ENCODE results near the gene UGT1A4. TPM values are rescaled to one million over a fixed set of nuclear protein-coding genes. Genes with fewer than 3 reads are reported as not detected.

Gene UGT1A4
- total RNA-seq, 3 donors from 2014 or later (not counting 1 experiment from before 2014, with no cell fraction given), result not detected

DNA sequence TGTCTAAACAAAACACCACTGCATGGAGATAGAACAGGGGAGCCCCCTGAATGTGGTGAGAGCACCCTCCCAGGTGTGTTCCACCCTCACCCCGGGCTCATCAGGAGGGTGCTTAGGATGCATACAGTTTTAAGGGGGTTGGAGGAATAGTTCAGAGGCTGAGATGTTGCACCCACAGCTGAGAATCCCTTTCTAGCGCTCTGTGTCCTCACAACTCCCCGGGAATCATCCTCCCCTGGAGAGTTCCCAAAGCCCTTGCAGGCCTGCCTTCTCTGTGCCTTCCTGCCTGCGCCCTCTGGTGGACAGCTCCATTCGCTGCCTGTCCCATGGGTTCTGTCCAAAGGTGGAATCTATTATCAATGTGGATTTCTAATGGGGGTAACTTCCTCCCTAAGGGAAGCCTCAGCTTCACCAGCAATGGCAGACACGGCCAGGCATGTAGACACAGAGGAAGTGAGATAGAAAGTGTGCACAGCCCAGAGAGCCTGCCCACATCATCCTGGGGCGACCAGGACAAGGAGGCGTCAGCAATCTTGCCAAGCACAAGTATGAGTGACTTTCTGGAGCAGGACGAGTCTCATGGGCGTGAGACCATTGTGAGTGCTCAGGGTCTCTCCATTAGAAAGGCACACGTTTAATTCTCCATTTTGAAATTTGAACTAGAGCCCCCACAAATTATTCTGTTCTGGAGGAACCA is 7.1 kb upstream of the UGT1A4 start:
- Mint-ChIP-seq H3K36me3 (no peaks in the 10 kb centered on the region), H3K9me3 (no peaks in the 10 kb centered on the region), H3K4me3 (no peak overlapping the region), H3K4me1 (no peaks in the 10 kb centered on the region), H3K27me3 (ENCODE audit: low read depth in 2 of 2) (peaks cover 29 to 40% of the 10 kb centered on the region in 2 donors), H3K27ac (no peak overlapping the region)
- Histone ChIP-seq H3K27ac (ENCODE audit: low read length) (no peak overlapping the region), H3K4me3 (ENCODE audit: low read length) (no peak overlapping the region), H3K27me3 (ENCODE audit: control insufficient read depth, insufficient read depth, low read length) (no peaks in the 10 kb centered on the region), H3K9me3 (ENCODE audit: control insufficient read depth, insufficient read depth, low read length) (no peaks in the 10 kb centered on the region), H3K4me1 (ENCODE audit: control insufficient read depth, insufficient read depth, low read length) (no peaks in the 10 kb centered on the region), H3K36me3 (ENCODE audit: control insufficient read depth, insufficient read depth, low read length) (no peaks in the 10 kb centered on the region)
- peak; percentile 58 to 76 for DNase-seq
- TF ChIP-seq, protein P1, sequence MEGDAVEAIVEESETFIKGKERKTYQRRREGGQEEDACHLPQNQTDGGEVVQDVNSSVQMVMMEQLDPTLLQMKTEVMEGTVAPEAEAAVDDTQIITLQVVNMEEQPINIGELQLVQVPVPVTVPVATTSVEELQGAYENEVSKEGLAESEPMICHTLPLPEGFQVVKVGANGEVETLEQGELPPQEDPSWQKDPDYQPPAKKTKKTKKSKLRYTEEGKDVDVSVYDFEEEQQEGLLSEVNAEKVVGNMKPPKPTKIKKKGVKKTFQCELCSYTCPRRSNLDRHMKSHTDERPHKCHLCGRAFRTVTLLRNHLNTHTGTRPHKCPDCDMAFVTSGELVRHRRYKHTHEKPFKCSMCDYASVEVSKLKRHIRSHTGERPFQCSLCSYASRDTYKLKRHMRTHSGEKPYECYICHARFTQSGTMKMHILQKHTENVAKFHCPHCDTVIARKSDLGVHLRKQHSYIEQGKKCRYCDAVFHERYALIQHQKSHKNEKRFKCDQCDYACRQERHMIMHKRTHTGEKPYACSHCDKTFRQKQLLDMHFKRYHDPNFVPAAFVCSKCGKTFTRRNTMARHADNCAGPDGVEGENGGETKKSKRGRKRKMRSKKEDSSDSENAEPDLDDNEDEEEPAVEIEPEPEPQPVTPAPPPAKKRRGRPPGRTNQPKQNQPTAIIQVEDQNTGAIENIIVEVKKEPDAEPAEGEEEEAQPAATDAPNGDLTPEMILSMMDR (IDR thresholded peaks at IDR 0.05), result peak; percentile 83
- ATAC-seq, result peak; percentile 61 to 77 (median 61)
- 45% methylated on average over 11 of the region's 11 CpGs for WGBS (ENCODE audit: insufficient coverage)
- intact Hi-C loops (cut with micrococcal nuclease), result loop anchor here (2.0 to 5.0 kb wide), 2 partner anchors 859 to 1105 kb away; no protein-coding TSS in a partner anchor

DNA sequence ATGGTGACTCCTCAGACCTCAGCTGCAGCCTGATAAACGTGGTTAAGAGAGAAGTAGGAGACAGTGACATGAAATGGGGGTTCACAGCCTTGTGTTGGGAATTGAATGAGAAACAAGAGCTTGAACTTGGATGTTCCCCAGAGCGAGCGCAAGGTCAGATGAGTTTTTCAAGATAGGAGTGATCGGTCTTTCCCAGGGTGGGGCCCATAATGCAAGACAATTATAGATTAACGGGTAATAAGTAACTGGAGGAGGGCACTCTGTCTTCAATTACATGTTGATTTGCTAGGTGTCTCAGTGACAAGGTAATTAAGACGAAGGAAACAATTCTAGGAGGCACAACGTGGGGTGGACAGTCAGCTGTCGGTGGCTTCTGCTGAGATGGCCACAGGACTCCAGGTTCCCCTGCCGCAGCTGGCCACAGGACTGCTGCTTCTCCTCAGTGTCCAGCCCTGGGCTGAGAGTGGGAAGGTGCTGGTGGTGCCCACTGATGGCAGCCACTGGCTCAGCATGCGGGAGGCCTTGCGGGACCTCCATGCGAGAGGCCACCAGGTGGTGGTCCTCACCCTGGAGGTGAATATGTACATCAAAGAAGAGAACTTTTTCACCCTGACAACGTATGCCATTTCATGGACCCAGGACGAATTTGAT is 5.8 kb upstream of the UGT1A4 start, which contains the start of gene UGT1A5:
TSS of gene UGT1A5 (plus strand) at position 297 of the 651 bp plus-strand sequence. CDS start at position 382, 85 bp downstream.
- 82% methylated on average over 14 of the region's 14 CpGs for WGBS (ENCODE audit: insufficient coverage)
- no peaks in the 10 kb centered on the region for H3K36me3 ChIP-seq (ENCODE audit: control insufficient read depth, insufficient read depth, low read length)
- H3K4me3 Mint-ChIP-seq, result no peak within 1 kb of the TSS
- H3K27ac ChIP-seq (ENCODE audit: low read length), result no peak within 1 kb of the TSS
- no peaks in the 10 kb centered on the region for H3K27me3 ChIP-seq (ENCODE audit: control insufficient read depth, insufficient read depth, low read length)
- H3K4me1 ChIP-seq (ENCODE audit: control insufficient read depth, insufficient read depth, low read length), result no peaks in the 10 kb centered on the region
- no peaks in the 10 kb centered on the region for H3K4me1 Mint-ChIP-seq
- H3K9me3 ChIP-seq (ENCODE audit: control insufficient read depth, insufficient read depth, low read length), result no peaks in the 10 kb centered on the region
- H3K4me3 ChIP-seq (ENCODE audit: low read length), result no peak within 1 kb of the TSS
- DNase-seq (no peak), ATAC-seq (no peak)
- H3K27me3 Mint-ChIP-seq (ENCODE audit: low read depth in 2 of 2), result peaks cover 24 to 45% of the 10 kb centered on the region in 2 donors
- H3K9me3 Mint-ChIP-seq, result no peaks in the 10 kb centered on the region
- intact Hi-C loops (cut with micrococcal nuclease), result loop anchor here (5.0 kb wide), 1 partner anchor 860 kb away; no protein-coding TSS in a partner anchor
- TF ChIP-seq, protein P1 (IDR thresholded peaks at IDR 0.05), result no peak
- no peaks in the 10 kb centered on the region for H3K36me3 Mint-ChIP-seq
- H3K27ac Mint-ChIP-seq, result no peak within 1 kb of the TSS

DNA sequence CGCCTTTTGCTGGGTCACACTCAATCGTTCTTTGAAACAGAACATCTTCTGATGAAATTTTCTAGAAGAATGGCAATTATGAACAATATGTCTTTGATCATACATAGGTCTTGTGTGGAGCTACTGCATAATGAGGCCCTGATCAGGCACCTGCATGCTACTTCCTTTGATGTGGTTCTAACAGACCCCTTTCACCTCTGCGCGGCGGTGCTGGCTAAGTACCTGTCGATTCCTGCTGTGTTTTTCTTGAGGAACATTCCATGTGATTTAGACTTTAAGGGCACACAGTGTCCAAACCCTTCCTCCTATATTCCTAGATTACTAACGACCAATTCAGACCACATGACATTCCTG is 5.3 kb upstream of the UGT1A4 start:
- H3K27me3 Mint-ChIP-seq (ENCODE audit: low read depth in 2 of 2), result peaks cover 21 to 45% of the 10 kb centered on the region in 2 donors

More for the DNA sequence above, 5.3 kb upstream of the UGT1A4 start:
- H3K27ac ChIP-seq (ENCODE audit: low read length), result no peak overlapping the region
- TF ChIP-seq, protein P1 (IDR thresholded peaks at IDR 0.05), result no peak
- no peaks in the 10 kb centered on the region for H3K9me3 ChIP-seq (ENCODE audit: control insufficient read depth, insufficient read depth, low read length)
- intact Hi-C loops (cut with micrococcal nuclease), result loop anchor here (5.0 kb wide), 1 partner anchor 861 kb away; no protein-coding TSS in a partner anchor
- Mint-ChIP-seq H3K9me3 (no peaks in the 10 kb centered on the region), H3K4me3 (no peak overlapping the region), H3K36me3 (no peaks in the 10 kb centered on the region), H3K27ac (no peak overlapping the region), H3K4me1 (no peaks in the 10 kb centered on the region)
- H3K27me3 ChIP-seq (ENCODE audit: control insufficient read depth, insufficient read depth, low read length), result no peaks in the 10 kb centered on the region
- no peak overlapping the region for H3K4me3 ChIP-seq (ENCODE audit: low read length)
- ATAC-seq (no peak), DNase-seq (no peak)
- H3K4me1 ChIP-seq (ENCODE audit: control insufficient read depth, insufficient read depth, low read length), result no peaks in the 10 kb centered on the region
- WGBS (ENCODE audit: insufficient coverage), result 67% methylated on average over 7 of the region's 7 CpGs
- H3K36me3 ChIP-seq (ENCODE audit: control insufficient read depth, insufficient read depth, low read length), result no peaks in the 10 kb centered on the region

All from natural killer cell (primary cell).